Melanocyte of skin (primary cell): Measurements from ENCODE around the gene B4GALT2. TPM values are rescaled to one million over a fixed set of nuclear protein-coding genes. Genes with fewer than 3 reads are reported as not detected.

Source experiments
- total RNA-seq, 2 donors: library from RNA; depleted of rRNA; stranded (reverse); fragments of >200 nt; gene quantifications; 2 replicates each; pipeline ENCODE4 v1.2.3, GENCODE V29; 2012

Gene B4GALT2, protein sequence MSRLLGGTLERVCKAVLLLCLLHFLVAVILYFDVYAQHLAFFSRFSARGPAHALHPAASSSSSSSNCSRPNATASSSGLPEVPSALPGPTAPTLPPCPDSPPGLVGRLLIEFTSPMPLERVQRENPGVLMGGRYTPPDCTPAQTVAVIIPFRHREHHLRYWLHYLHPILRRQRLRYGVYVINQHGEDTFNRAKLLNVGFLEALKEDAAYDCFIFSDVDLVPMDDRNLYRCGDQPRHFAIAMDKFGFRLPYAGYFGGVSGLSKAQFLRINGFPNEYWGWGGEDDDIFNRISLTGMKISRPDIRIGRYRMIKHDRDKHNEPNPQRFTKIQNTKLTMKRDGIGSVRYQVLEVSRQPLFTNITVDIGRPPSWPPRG
- total RNA-seq, result 10 to 100 TPM; 38.5 to 55.3 TPM

GRCh38 chr1:43978551-43979260 lies at the start of gene B4GALT2:
Gene B4GALT2, plus strand, starts transcription at chr1:43979210. Its CDS starts 1,951 bp downstream, at chr1:43981161.

DNA sequence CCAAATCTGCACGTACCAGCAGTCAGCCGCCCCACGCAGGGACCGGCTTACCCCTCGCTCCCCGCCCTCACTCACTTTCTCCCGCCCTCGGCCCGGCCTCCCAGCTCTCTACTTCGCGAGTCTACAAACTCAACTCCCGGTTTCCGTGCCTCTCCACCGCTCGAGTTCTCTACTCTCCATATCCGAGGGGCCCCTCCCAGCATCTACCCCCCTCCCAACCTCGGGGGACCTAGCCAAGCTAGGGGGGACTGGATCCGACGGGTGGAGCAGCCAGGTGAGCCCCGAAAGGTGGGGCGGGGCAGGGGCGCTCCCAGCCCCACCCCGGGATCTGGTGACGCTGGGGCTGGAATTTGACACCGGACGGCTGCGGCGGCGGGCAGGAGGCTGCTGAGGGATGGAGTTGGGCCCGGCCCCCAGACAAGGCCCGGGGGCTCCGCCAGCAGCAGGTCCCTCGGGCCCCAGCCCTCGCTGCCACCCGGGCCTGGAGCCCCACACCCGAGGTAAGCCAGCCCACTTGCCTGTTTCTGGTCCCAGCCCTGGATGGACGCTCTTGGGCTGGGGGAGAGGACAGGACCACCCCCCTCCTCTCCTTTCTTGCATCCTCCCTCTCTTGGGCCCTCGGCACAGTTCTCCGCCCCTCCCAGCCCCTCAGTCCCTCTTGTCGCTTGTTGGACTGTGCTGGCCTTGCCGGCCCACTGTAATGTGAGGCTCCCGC lies 45.5 kb upstream of the B4GALT2 start, which contains the start of gene ARTN:
Gene ARTN, plus strand, starts transcription at position 416 of the 715 bp plus-strand sequence. CDS start 1,856 bp downstream, outside the sequence.

DNA sequence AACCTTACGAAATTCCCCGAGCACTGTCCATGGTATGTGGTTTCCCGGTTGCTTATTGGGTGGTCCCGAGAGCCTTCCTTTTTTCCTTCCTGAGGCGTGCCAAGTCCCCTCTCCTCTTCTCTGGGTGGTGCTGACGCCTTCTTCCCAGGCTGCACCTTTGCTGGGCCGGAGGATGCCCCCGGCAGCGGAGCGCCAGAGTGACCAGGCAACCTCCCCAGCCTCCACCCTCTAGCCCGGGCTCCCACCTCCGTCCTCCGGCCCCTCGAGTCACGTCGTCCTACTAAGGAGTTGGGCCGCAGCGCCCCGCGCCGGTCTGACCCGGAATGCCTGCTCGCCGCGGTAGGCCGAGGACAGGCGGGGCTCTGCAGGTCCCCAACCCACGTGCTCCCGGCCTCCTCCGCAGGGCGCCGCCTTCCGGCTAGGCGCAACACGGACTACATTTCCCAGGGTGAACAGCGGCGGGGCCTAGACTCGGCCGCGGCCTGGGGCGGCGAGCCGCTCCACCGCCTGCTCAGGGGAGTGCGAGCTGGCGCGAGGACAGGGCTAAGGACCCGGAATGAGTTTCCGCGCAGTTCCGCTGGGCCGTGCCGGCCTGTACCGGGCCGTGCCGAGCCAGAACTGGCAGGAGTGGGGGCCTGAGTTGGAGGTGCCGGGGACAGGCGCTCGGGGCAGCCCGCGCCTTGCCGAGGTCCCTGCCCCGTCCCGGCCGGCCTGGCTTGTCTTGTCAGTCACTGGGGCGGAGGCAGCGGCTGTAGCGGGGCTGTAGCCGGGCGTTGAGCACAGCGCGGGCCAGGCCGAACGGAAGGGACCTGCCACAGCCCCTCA lies 32.6 kb upstream of the B4GALT2 start, which contains the start of gene IPO13:
Gene IPO13, plus strand, starts transcription at position 715 of the 825 bp plus-strand sequence. CDS start 651 bp downstream, outside the sequence.

DNA sequence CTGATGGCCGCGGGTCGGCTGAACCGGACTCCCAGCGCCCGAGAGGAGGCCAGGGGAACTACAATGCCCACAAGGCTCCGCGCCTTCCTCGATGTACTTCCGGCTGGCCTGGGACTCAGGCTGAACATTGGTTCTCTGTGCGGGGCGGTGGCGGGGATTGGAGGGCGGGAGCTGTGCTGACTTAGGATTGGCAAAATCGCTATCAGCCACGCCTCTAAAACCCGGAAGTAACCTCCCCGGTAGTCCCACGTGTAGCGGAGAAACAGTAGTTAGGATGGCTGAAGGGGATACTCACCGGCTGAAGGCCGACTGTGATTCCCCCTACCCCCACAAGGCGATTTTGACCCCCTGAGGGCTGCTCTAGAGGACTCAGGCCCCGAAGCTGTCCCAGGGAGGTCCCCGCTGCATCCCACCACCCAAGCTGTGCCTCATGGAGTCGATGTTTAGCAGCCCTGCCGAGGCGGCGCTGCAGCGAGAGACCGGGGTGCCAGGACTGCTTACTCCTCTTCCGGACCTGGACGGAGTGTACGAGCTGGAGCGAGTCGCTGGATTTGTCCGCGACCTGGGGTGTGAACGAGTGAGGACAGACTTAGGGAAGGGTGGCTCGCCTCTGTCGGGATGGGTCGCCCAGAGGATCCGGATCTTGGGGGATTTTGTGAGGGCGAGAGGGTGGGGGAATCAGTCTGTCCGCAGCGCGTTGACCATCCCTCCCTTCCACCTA lies 9.1 kb upstream of the B4GALT2 start, which contains the start of gene DPH2:
Gene DPH2, plus strand, starts transcription at position 265 of the 721 bp plus-strand sequence. Its CDS starts 166 bp downstream, at position 431.

DNA sequence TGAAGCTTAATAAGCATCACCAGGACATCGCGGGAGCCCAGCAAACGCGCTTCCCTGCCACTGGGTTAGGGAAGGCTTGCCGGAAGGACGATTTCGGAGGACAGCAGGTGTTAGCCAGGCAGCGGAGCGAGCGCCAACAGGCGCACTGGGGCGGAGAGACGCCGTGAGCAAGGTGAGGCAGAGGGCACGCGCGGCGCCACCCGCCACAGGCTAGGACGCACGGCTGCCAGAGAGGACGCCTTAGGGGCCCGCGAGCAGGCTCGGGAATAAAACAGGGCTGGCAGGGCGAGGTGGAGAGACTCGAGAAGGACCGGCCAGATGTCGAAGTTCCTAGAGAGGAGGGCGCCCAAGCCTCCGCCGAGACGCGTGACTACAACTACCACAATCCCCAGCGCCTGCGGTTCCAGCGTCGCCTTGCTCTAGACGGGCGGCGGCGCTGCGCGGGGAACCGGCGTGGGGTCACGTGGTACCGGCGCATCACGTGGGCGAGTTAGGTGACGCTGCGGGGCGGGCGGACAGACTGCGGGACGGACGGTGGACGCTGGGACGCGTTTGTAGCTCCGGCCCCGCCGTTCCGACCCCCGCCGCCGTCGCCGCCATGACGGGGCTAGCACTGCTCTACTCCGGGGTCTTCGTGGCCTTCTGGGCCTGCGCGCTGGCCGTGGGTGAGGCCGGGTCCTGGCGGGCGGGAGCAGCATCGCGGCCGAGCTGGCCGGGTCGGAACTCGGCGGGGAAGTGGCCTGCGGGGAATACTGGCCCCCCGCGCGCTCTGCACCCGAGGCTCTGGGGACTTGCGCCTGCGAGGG lies 4.4 kb upstream of the B4GALT2 start, which contains the start of gene ATP6V0B:
Gene ATP6V0B, plus strand, starts transcription at position 518 of the 806 bp plus-strand sequence. Its CDS starts 81 bp downstream, at position 599.

DNA sequence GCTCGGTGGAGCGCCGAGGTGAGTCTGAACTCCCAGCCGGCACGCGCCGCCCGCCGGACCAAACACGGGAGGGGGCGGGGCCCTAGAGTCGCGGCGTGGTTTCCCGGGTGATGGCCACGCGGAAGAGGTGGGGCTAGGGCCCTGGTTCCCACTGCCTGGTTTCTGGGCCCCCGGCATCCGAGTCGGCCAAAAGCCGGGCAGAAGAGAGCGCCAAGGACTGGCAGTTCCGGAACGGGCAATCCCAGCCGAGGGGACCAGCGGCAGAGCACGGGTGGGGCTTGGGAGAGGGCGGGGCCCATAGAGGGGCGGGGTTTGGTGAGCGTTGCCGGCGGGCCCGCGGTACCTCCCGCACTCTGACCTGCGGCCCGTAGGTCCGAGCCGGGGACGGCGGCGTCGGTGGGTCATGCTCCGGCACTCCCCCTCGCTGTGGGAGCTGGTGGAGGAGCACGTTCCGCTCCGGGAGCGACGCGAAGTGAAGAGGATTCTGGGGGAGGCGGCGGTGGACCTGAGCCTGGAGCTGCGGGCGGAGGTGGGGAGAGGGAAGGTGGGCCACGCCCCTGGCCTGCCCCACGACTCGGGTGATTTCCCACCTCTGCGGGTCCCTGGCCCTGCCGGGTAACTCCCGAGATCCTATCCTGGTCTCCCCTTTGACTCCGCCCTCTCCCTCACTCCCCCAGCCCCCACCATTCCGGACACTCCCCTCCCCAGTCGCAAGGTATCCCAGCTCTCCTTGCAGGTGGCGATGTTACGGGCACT lies 12.6 kb downstream of the B4GALT2 start, which contains the start of gene CCDC24:
Gene CCDC24, plus strand, starts transcription at position 124 of the 756 bp plus-strand sequence. Its CDS starts 280 bp downstream, at position 404.

DNA sequence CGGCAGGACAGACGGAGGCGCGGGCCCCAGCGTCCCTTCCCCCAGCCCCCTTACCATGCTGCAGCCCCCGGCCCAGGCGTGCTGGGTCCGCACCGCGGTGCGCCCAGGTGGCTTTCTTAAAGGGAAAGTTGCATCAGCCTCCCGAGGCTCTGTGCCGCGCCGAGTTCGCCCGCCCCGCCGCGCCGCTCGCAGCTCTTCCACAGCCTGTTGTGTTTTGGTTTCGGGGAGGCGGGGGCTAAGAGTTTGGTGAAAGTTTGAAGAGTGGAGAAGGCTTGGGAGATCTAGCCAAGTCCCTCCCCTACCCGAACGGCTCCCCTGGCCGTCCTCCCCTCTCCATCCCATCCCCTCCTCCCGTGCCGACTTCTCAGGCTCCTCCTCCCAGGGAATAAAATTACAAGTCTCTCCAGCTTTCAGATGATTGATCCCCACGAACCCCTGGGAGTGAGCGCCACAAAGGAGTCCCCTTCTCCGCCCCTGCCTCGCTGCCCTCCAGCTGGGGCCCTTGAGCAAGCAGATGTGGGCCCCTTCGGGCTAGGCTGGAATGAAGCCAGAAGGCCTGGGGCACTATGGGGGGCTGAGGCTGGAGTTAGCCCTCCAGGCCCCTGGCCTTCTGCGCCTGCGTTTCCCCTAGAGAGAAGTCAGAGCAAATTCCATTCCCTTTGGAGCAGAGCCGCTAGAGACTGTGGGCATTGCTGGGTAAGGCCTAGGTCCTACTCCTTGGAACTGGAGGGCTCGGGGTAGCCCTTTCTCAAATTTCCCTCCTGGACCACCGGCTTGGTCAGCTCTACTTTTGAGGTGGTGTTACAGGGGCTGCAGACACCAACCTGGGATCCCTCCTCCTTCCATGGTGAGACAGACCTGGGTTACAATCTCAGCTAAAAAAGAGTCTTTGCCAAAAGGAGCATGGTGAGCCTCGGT lies 52.5 kb downstream of the B4GALT2 start, which contains the start of gene SLC6A9:
Gene SLC6A9, minus strand, starts transcription at position 211 of the 918 bp plus-strand sequence. CDS start 7,185 bp downstream, outside the sequence.

Other genes starting within 250 kb of the B4GALT2 start
- not detected for gene ARTN, start 45.4 kb upstream of the B4GALT2 start, total RNA-seq
- 10 to 100 TPM; 34.6 to 49.2 TPM for gene IPO13, start 32.3 kb upstream of the B4GALT2 start, total RNA-seq
- 10 to 100 TPM; 23.4 to 40.0 TPM for gene DPH2, start 9.2 kb upstream of the B4GALT2 start, total RNA-seq
- 100 to 1,000 TPM; 186 to 246 TPM for gene ATP6V0B, start 4.2 kb upstream of the B4GALT2 start, total RNA-seq
- 1 to 10 TPM; 3.3 to 3.8 TPM for gene CCDC24, start 12.4 kb downstream of the B4GALT2 start, total RNA-seq
- 1 to 10 TPM; 1.7 to 2.1 TPM for gene SLC6A9, start 52.3 kb downstream of the B4GALT2 start, total RNA-seq
- not detected for gene KLF17, start 139.6 kb downstream of the B4GALT2 start, total RNA-seq
- not detected for gene KLF18, start 162.4 kb downstream of the B4GALT2 start, total RNA-seq
- gene DMAP1, start 234.3 kb downstream of the B4GALT2 start, total RNA-seq, result 10 to 100 TPM; 12.7 to 16.3 TPM